ENCODE results near the gene RNASE12. TPM values are rescaled to one million over a fixed set of nuclear protein-coding genes. Genes with fewer than 3 reads are reported as not detected.
"Not testable (repeated sequence)": the region's sequence is repeated elsewhere in the genome, so short reads cannot be mapped to it uniquely, and the experiment has no call there.

RNASE12 gene
- total RNA-seq, 1 donor from 2014 or later = not detected

DNA sequence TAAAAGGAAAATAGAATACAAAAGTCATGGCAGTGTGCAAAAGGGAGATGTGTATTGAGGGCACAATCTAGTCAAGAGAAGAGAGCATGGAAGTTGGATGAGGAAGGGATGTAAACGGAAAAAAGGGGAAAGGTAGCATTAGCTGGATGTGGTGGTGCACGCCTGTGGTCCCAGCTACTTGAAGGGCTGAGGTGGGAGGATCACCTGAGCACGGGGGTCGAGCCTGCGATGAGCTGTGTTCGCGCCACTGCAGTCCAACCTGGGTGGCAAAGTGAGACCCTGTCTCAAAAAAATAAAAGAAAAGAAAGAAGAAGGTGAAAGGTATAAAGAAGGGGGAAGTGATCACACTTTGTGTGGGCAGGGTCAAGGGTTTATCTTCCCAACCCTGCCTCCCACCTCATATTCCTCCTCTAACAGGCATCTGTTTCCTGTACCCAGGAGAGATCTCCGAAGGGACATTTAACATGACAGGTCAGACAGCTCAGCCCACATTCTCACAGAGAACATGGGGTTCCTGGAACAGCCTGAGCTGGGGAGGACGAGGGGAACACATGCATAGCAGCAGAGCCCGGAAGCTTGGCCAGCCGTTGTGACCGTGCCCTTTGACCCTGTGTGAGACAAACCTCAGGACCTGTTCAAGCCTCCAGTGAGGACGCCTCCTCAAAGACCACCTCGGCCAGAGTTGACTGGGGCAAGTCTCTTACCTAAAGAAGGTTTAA, 12.2 kb downstream of the RNASE12 start:
- TF ChIP-seq, protein P1, sequence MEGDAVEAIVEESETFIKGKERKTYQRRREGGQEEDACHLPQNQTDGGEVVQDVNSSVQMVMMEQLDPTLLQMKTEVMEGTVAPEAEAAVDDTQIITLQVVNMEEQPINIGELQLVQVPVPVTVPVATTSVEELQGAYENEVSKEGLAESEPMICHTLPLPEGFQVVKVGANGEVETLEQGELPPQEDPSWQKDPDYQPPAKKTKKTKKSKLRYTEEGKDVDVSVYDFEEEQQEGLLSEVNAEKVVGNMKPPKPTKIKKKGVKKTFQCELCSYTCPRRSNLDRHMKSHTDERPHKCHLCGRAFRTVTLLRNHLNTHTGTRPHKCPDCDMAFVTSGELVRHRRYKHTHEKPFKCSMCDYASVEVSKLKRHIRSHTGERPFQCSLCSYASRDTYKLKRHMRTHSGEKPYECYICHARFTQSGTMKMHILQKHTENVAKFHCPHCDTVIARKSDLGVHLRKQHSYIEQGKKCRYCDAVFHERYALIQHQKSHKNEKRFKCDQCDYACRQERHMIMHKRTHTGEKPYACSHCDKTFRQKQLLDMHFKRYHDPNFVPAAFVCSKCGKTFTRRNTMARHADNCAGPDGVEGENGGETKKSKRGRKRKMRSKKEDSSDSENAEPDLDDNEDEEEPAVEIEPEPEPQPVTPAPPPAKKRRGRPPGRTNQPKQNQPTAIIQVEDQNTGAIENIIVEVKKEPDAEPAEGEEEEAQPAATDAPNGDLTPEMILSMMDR (IDR thresholded peaks at IDR 0.05) = no peak
- peak; percentile 76 for DNase-seq (ENCODE audit: extremely low spot score, unreplicated experiment)
- H3K9me3 Mint-ChIP-seq (ENCODE audit: unreplicated experiment) = no peaks in the 10 kb centered on the region
- H3K4me3 Mint-ChIP-seq (ENCODE audit: unreplicated experiment) = no peak overlapping the region
- H3K27me3 Mint-ChIP-seq (ENCODE audit: unreplicated experiment) = peaks cover 15% of the 10 kb centered on the region
- H3K27ac Mint-ChIP-seq (ENCODE audit: unreplicated experiment) = no peak overlapping the region
- no peaks in the 10 kb centered on the region for H3K4me1 Mint-ChIP-seq (ENCODE audit: unreplicated experiment)
- no peaks in the 10 kb centered on the region for H3K36me3 Mint-ChIP-seq (ENCODE audit: unreplicated experiment)

DNA sequence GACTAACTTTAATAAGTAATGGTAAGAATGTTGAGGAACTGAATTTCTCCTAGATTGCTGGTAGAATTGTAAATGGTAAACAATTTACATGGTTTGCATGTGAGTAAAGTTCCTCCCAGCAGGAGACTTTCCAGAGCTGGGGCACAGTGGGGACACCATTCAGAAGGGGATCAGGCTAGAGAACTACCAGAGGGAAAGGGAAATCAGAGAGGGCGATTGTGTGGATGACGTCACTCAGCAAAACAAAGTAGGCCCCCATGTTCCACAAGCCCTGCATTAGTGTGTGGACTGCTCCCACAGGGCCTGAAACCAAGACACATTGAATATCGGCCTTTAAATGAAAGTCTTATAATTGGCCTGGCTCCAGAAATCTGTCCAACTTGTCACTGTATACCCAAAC, 12.9 kb downstream of the RNASE12 start:
- no peak overlapping the region for H3K27ac Mint-ChIP-seq (ENCODE audit: unreplicated experiment)
- H3K9me3 Mint-ChIP-seq (ENCODE audit: unreplicated experiment) = no peaks in the 10 kb centered on the region
- no peak overlapping the region for H3K4me3 Mint-ChIP-seq (ENCODE audit: unreplicated experiment)
- TF ChIP-seq, protein P1 (IDR thresholded peaks at IDR 0.05) = no peak
- peaks cover 11% of the 10 kb centered on the region for H3K27me3 Mint-ChIP-seq (ENCODE audit: unreplicated experiment)
- no peaks in the 10 kb centered on the region for H3K36me3 Mint-ChIP-seq (ENCODE audit: unreplicated experiment)
- H3K4me1 Mint-ChIP-seq (ENCODE audit: unreplicated experiment) = no peaks in the 10 kb centered on the region
- DNase-seq (ENCODE audit: extremely low spot score, unreplicated experiment) = no peak

DNA sequence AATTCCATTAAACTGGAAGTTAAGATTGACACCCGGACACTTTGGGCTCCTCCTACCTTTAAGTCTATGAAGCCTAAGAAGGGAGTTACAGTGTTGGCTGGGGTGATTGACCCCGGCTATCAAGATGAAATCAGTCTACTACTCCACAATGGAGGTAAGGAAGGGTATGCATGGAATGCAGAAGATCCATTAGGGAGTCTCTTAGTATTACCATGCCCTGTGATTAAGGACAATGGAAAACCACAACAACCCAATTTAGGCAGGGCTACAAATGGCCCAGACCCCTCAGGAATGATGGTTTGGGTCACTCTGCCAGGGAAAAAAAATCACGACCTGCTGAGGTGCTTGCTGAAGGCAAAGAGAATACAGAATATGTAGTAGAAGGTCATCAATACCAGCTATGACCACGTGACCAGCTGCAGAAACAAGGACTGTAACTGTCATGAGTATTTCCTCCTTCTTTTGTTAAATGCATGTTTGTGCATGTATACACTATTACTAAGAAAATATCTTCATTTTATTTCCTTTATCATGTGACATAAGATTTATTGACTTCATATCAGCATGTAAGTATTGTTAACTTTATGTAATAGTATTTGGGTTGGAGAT, 18.7 kb downstream of the RNASE12 start:
- not testable (repeated sequence) for H3K4me1 Mint-ChIP-seq (ENCODE audit: unreplicated experiment); H3K36me3 Mint-ChIP-seq (ENCODE audit: unreplicated experiment); H3K4me3 Mint-ChIP-seq (ENCODE audit: unreplicated experiment); DNase-seq (ENCODE audit: extremely low spot score, unreplicated experiment); H3K27ac Mint-ChIP-seq (ENCODE audit: unreplicated experiment); H3K27me3 Mint-ChIP-seq (ENCODE audit: unreplicated experiment); H3K9me3 Mint-ChIP-seq (ENCODE audit: unreplicated experiment)

DNA sequence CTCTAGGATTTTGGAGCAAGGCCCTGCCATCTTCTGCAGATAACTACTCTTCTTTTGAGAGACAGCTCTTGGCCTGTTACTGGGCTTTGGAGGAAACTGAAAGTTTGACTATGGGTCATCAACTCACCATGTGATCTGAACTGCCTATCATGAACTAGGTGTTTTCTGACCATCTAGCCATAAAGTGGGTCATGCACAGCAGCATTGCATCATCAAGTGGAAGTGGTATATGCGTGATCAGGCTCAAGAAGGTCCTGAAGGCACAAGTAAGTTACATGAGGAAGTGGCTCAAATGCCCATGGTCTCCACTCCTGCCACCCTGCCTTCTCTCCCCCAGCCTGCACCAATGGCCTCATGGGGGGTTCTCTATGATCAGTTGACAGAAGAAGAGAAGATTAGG, 20.5 kb downstream of the RNASE12 start:
- not testable (repeated sequence) for H3K27ac Mint-ChIP-seq (ENCODE audit: unreplicated experiment); DNase-seq (ENCODE audit: extremely low spot score, unreplicated experiment); H3K9me3 Mint-ChIP-seq (ENCODE audit: unreplicated experiment); H3K27me3 Mint-ChIP-seq (ENCODE audit: unreplicated experiment); H3K36me3 Mint-ChIP-seq (ENCODE audit: unreplicated experiment); H3K4me3 Mint-ChIP-seq (ENCODE audit: unreplicated experiment); H3K4me1 Mint-ChIP-seq (ENCODE audit: unreplicated experiment)

DNA sequence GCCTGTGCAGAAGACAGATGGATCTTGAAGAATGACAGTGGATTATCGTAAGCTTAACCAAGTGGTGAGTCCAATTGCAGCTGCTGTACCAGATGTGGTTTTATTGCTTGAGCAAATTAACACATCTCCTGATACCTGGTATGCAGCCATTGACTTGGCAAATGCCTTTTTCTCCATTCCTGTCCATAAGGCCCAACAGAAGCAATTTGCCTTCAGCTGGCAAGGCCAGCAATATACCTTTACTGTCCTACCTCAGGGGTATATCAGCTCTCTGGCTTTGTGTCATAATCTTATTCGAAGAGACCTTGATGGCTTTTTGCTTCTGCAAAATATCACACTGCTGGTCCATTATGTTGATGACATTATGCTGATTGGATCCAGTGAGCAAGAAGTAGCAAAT, 21.3 kb downstream of the RNASE12 start:
- not testable (repeated sequence) for DNase-seq (ENCODE audit: extremely low spot score, unreplicated experiment); H3K36me3 Mint-ChIP-seq (ENCODE audit: unreplicated experiment); H3K4me1 Mint-ChIP-seq (ENCODE audit: unreplicated experiment); H3K4me3 Mint-ChIP-seq (ENCODE audit: unreplicated experiment); H3K9me3 Mint-ChIP-seq (ENCODE audit: unreplicated experiment); H3K27ac Mint-ChIP-seq (ENCODE audit: unreplicated experiment); H3K27me3 Mint-ChIP-seq (ENCODE audit: unreplicated experiment)

DNA sequence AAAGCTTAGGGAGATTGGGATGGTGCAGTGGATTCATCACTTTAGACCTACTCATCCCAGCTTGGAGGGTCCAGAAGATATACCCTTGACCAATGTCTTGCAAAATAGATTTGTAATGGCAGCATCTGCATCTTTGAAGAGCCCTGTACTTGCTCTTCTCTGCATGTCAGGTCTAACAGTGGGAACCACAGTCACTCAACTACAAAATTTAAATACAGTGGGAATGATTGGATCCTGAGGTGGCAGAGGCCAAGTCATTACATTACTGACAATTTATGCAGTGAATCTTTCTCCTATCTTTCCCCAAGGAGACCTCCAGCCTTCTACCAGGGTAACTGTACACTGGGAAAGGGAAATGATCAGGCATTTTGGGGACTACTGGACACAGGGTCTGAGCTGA, 22.1 kb downstream of the RNASE12 start:
- TF ChIP-seq, protein P1 (IDR thresholded peaks at IDR 0.05) = no peak
- Mint-ChIP-seq H3K9me3 (ENCODE audit: unreplicated experiment) (peaks cover 8% of the 10 kb centered on the region), H3K4me3 (ENCODE audit: unreplicated experiment) (no peak overlapping the region), H3K27ac (ENCODE audit: unreplicated experiment) (no peak overlapping the region), H3K27me3 (ENCODE audit: unreplicated experiment) (no peaks in the 10 kb centered on the region), H3K4me1 (ENCODE audit: unreplicated experiment) (no peaks in the 10 kb centered on the region), H3K36me3 (ENCODE audit: unreplicated experiment) (no peaks in the 10 kb centered on the region)
- DNase-seq (ENCODE audit: extremely low spot score, unreplicated experiment) = no peak
